Measurements from ENCODE around the gene RIMS1.
"Not testable (repeated sequence)": the region's sequence is repeated elsewhere in the genome, so short reads cannot be mapped to it uniquely, and the experiment has no call there.

RIMS1 gene

DNA sequence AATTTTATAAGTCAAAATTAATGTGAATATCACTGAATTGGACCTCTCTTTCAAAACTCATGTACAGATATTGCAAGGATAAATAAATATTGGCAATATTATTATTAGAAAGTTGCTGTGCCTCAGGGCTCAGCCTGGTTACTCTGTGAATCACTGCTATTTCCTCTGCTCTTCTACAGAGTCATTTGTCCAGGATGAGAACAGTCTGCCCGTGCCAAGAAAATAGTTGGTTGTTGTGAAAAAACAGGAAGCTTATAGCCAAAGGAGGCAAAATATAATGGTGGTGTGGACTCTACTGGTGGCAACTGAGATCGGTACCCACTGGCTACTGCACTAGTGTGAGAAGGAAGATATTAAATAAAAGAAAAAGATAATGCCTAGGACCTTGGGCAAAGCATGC is 93.6 kb downstream of the RIMS1 start:
- no peak for DNase-seq

DNA sequence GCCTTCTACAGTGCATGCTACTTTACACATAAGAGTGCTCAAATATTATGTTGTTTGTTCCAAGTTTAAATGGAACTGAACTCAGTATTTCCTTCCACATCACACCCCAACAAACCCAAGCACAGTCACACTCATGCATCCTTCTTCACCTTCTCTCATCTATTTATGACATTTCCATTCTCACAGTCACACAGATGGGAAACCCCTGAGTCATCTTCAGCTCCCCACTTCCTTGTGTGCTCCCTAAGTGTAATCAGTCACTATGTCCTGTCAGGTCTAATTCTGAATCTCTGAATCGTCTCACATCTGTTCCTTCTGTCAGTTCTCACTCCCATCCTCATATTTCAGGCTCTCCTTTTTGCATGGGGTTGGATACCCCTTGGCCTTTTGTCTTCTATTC is 96.0 kb downstream of the RIMS1 start:
- DNase-seq, result no peak

DNA sequence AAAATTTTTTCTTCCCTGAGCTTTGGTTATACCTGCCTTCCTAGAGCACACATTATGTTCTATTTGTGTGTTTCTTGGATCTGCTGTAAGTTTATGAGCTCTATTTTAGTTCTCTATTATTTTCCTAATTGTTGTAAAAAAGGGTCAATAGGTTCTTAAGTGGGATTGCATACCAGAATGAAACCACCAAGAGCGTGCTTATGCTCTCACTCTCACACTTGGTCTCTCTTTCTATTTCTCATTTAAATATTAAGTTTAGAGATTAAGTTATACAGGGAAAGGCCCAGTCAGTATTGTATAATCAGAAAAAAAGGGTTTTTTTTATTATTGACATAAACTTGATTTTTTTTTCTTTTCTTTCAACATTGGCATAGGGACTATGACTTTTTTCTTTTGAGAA is 96.8 kb downstream of the RIMS1 start:
- DNase-seq, result no peak

DNA sequence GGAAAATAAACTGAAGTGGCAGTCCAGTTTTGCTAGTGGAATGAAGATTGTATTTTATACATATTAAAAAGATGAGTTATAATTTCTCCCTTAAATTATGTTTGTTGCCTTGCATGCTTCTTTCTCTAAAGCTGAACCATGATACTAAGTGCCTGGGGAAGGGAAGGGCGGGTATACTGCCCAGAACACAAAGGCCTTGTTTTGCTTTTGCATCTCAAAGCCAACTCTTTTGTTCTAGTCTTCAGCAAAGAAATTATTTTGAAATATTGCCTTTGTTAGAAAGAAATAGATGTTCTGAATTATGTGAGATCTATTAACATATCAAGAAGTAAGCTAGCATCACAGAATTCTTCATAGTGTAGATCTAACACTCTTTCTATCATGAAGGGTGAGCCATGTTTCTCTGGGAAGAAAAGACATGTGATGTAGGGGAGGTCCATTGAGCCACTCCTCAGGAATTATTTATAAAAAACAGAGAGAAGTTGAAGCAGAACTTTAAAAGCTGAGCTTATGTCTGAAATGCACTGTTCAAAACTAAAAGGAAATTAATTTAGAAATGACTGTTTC is 108.4 kb downstream of the RIMS1 start:
- no peak for DNase-seq

DNA sequence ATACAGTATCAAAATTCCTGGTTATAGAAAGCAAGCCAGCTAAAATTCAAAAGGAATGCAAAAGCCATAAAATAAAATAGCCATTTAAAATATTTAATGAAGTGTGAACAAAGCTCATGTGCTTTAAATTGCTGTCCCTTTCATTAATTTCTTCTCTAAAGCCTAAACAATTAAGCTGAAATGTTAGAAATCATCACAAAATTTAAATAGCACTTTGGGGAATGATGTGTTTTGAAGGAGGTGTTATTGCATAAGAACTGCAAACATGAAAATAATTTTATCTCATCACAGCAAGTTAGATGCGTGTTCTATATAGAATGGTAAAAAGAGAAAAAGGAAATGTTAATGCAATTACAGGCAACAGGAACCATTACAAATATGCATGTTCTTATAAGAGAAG is 111.0 kb downstream of the RIMS1 start:
- DNase-seq, result no peak

DNA sequence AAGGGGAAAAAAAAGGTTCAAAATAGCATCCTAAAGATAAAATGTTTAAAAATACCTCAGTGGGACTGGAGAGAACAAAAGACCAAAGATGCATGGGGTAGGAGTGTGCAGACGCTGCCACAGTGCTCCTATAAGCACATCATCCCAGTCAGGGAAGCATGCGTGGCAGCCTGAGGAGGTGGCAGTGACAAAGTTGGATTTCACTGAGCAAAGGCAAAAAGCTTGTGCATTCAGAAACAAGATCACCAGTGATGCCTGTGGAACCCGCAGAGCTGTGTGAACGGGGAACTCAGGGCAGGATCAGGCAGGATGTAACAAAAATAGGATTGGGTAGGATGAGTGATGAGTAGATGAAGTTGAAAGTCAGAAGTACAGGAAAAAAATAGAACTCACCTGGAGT is 116.1 kb downstream of the RIMS1 start:
- DNase-seq, result no peak

DNA sequence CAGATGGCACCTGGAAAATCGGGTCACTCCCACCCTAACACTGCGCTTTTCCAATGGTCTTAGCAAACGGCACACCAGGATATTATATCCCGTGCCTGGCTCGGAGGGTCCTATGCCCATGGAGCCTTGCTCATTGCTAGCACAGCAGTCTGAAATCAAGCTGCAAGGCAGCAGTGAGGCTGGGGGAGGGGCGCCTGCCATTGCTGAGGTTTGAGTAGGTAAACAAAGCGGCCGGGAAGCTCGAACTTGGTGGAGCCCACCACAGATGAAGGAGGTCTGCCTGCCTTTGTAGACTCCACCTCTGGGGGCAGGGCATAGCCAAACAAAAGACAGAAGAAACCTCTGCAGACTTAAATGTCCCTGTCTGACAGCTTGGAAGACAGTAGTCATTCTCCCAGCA is 120.2 kb downstream of the RIMS1 start:
- DNase-seq, result not testable (repeated sequence)

DNA sequence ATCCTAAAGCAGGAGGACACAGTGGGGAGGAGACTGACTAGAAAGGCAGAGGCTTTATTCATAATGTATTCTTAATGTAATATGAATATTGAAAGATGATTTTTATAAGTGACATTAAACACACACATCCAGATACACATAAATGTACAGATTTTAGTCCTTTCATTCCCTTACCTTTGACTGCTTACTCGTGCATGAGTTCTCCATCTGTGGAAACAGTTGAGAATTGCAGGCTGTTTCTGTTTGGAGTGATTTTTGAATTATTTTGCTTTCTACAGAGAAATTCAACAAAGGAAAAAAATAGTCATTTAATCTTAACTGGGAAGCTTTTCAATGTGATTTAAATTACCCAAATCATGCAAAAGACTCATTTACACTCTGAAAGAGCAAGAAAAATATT is 136.5 kb downstream of the RIMS1 start:
- DNase-seq, result no peak

DNA sequence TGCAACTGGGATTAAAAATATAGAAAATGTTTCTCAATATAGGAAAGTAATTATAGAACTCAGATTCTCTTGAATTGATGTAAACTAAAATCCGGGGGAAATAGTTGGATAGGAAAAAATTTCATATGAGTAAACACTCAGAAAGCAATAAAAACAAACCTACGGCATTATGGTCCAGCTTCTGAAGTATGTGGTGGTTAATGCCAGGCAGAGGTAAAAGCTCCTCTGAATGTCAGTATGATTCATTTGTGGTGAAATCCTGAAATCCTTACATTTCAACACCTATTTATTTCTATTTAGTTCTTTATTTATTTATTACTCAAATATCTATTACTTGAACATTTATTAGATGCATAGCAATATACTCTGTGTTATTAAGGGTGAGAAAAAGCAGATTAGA is 145.1 kb downstream of the RIMS1 start:
- no peak for DNase-seq

DNA sequence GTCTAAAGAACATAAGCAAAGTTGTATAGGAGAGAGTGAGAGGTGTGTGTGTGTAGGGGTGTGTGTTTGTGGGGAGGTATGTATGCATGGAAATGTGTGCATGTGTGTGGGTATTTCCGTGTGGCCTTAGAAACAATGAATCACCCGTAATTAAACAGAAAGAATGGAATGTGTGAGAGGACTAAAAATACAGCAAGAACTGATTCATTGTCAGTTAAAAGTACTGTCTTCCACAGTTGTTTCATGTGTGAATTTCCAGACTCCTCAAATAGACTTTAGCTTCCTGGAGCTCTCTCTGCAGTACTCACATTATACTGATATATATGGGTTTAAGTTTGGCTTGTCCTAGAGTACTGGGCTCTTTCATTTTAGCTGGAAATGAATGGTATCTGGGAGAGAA is 145.7 kb downstream of the RIMS1 start:
- no peak for DNase-seq

DNA sequence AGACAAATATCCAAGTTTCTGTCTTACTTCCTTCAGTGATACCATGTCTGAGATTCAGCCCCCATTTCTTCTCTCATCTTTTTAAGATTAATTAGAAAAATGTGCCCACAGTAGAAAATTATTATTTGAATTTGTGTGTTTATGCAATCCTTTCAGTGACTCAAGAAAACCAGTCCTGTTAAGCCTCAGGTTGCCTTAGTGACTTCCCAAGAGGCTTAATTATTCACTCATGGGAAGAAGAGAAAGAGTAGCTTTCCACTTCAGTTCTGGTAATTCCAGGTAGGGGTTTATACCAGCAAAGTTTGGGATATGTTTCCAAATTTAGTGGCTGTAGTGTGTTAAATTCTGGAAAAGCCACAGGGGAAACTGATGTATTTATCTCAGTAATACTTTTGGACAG is 149.1 kb downstream of the RIMS1 start:
- DNase-seq, result no peak

DNA sequence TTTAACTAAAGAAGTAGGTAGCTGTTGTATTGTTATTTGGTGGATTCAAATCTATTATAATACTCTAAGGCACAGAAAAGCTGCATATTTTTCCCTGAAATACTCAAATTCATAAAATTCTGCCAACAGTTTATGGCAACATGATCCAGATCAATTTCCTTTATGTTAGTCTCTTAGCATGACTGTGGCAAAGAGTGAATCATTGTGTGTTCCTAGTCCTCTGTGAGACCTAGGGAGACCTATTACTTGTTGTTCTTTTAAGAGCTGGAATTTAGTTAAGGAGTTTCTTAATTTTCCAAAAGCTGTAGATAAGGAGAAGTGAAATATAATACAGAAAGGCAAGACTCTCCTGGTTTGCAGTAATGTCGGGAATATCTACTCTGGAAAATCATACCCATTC is 149.6 kb downstream of the RIMS1 start:
- no peak for DNase-seq

DNA sequence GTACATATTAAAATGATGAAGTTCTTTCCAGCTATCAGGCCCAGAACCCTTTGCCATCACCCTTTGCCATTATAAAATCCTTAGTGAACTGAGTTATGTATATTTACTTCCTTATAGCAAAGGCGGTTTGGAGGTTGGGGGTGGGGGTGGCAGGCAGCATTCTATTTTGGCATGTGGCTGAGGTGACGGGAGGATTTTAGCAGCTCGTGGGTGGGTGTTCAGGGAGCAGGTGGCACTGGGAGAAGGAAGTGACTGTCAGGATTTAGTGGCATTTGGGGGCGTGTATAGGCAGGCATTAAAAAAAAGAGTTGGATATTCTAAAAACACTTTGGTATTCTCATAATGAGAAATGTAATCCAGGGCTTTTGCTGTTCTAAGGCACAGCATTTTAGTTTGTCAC is 150.7 kb downstream of the RIMS1 start:
- no peak for DNase-seq

DNA sequence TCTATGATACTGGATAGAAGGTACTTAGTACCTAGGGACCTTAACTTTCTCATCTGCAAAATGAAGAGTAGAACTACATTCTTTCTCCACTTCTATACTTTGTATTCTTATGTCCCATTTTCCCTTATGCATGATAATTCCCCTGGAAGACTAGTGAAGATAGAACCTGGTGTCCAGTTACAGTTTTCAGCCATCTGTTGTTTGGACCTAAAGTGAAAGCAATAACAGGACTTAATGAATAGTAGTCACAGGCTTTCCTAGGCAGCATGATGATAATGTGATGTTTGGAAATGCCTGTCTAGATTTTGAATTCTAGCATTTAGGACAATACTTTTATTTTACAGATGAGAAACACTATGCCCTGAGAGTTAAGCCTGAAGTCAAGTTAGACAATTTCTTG is 153.8 kb downstream of the RIMS1 start:
- no peak for DNase-seq

DNA sequence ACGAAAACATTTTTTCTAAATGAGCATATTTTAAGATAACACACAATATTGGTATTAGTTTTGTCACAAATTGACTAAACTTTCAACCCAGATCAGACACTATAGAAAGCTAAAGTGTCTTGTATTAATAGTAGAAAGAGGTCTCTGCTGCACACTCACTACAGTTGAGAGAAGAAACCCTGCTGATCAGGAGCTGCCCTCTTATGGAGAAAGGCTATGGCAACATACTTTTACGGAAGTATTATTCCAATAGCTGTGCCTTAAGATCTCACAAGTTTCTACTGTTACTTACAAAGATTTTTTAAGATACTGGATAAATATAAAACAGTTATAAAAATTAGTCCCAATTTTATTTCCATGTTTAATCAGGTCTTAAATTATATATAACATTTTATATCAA is 155.7 kb downstream of the RIMS1 start:
- no peak for DNase-seq

DNA sequence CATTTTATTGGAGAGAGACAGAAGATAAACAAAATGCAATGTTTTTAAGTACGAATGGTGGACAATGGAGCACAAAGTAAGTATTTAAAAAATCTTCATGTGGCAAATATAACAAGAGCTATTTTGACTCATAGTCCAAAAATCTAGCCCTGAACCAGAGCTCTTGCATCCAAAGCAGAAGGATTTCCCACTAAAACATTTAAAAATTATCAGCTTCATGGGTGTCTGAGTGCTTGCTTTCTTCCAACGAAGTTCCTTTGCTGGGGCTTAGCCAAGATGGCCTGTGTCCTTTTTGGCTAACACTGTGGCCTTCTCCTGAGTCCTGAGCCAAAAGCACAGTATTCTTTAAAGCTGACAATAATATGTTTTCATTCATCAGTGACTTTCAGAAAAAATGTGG is 161.7 kb downstream of the RIMS1 start:
- no peak for DNase-seq

DNA sequence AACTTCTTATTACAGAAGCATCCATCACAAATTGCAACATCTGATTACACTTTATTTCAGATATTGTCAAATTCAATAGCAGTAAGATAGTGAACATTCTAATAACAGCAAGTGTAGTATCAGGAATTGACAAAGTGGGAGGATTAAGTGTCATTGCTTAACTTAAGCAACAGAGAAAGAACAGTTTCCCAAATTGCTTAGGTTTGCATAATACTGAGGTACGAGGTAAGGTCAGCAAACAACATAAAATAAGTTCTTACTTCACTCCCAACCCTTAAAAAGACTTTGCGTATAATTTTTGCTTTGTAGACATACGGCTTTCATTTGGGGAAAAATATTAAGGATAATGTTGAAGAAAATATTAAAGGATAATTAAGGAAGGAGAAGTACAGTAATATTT is 163.0 kb downstream of the RIMS1 start:
- DNase-seq, result no peak

DNA sequence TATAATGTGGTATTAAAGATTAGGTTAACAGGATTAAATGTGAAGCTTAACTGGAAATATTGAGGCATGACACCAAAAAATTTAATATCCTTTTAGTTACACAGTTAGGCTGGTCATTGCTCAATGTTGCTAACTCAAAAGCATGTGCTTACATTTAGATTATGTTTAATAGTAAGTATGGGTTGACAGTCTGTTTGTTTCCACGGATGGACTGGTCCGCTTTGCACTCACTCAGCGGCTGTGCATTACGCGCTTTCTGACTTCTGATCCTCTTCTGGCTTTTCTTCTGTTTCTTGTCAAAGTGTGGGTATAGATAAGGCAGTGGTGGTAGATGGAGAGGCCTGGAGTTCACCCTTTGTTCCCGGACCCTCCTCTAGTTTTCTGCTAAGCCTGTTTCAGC is 174.9 kb downstream of the RIMS1 start:
- DNase-seq, result no peak

DNA sequence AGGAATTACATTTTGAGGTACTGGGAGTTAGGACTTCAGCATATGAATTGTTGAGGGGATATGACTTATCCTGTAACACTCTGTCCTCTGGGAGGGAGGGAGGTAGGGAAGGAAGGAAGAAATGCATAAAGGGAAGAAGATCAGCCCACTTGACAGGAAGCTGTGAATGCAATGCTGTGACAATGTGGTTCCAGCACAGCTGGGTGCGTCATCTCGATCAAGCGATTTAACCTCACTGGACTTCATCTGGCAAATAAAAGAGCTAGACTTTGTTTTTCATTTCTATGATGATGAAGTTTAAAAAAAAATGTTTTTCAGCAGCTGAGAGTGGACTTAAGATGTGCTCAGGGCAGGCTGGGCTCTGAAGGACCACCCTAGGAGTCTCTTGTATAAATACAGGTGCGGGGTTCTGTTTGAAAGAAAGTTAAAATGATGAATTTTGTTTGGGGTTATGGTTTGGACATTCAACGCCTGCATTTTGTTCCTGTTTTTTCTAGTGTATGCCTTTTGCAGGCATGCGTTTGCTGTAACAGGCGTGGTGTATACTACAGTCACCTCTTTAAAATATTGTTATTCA is 178.1 kb downstream of the RIMS1 start:
- no peak for DNase-seq

DNA sequence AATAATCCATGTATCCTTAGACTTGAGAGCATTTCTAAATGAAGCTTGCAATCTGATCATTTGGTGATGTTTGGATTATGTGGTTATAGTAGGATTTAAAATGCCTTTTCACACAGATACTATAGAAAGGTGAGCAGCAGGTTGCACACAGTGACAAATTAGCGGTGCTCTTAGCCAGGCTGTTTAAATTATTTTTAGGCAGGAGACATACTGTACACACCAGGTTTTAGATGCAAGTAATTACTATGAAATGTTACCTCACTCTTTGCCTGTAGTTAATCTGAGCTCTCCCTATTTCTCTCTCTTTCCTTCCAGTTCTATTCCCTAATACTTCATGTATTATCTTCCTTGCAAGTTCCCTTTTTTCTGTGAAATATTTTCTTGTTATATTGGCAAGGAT is 191.7 kb downstream of the RIMS1 start:
- DNase-seq, result no peak

DNA sequence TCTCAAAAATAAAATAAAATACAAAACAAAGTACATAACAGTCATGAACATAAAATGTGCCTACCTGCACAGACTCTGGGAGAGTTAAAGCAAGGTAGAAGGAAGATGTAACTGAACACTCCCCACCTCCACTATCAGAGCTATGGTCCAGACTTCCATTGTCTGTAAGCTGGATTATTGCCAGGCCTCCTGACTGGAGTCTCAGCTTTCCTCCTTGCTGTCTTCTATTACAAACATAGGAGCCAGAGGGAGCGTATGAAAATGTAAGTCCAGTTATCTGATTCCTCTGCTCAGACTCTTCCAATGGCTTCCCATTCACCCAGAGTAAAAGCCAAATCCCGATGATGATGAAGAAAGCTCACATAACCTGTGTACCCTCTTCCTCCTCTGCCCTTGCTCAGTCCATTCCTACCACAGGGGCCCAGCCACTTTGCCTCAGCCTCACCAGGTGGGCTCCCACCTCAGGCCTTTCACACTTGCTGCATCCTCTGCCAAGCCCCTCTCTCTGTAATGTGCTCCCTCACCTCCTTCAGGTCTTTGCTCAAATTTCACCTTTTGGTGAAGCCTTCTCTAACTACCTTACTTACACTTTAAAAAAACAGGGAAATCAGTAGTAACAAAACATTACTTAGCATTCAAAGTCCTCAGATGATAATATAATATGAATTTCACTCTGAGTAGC is 194.1 kb downstream of the RIMS1 start:
- DNase-seq, result no peak

DNA sequence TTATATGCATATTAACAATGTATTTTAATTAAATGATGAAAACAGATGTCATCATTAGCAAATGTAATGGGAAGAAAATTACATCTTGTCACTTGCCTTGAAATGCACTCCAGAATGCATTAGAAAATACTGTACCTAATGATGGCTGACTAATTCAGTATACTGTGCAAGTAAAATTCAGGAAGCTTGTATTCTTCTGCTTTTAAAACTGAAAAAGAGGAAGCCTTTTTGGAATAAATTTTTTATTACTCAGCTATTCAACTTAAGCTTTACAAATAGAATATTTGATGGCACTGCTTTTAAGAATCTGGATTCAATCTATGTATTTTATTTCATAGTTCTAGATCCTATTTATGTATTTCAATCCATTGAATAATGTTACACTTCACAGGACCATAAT is 195.5 kb downstream of the RIMS1 start:
- DNase-seq, result no peak

DNA sequence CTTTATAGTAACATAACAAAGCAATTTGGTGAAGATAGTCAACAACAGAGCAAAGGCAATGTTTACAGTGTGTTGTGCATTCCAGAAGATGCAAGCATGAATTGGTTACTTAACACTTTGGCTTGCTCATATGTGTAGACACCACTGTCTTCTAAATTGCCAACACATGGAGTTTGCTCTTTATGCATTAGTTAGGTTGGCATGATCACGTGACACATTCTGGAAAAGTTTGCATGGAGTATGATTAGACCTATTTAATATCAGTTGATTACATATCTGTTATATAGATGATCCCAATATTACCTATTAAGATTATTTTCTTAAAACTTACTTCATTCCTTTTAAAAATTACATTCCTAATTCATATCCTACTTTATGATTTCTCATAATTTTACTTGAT is 197.6 kb downstream of the RIMS1 start:
- no peak for DNase-seq

DNA sequence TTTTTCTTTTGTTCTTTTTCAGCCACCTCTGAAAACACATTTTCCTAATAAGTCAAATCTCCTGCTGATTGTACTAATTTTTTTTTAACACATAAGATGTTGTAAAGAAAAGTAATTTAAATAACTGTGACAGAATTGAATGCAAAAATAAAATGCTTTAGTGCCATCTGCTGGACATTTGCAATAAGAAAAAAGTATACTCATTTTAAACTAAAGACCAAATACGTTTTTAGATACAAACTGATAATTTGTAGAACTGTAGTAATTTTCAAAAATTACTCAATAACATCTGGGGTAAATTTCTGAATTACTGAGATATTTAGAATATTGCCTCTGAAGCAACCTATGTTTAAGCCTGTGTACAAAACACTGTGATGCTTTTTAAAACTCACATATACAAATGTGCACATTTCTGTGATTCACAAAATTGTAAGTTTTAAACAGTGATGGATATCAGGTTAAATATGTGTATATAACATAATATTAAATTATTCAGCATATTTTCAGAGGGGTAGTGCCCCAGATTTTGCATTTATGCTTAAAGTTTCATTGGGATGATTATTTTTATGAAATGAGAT is 198.7 kb downstream of the RIMS1 start:
- peak; percentile 4 for DNase-seq

DNA sequence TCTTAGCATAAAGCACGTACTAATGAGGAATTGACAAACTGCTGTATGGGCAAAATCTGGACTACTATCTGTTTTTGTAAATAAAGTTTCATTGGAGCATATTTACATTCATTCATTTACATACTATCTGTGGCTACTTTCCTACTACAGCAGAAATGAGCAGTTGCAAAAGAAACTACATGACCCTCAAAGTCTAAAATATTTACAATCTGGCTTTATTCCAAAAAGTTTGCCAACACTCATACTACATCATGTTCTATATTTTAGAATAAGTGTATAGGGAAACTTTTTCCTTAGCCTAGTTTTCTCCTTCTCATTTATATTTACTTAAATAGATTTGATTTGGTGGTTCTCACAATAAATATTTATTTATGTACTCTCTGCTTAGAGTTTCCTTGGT is 208.2 kb downstream of the RIMS1 start:
- no peak for DNase-seq
